Hepatocyte (in vitro differentiated cells): ENCODE data around the gene PPCDC. TPM values are rescaled to one million over a fixed set of nuclear protein-coding genes. Genes with fewer than 3 reads are reported as not detected.

Experiments used
- DNase-seq: peaks from one replicate; pipeline ENCODE4 v3.0.0-alpha.2; 2016; ENCODE audit warnings: low spot score
- H2AFZ ChIP-seq: fragments of 200-600 bp; sonication (generic); 2 replicates; pipeline ENCODE4 v1.6.0; 2016; ENCODE audit warnings: antibody characterized with exemption, mild to moderate bottlenecking
- H3K27ac ChIP-seq: fragments of 200-600 bp; sonication (generic); 2 replicates; pipeline ENCODE4 v1.5.1; 2016; ENCODE audit warnings: mild to moderate bottlenecking
- H3K27me3 ChIP-seq: fragments of 200-600 bp; sonication (generic); 2 replicates; pipeline ENCODE4 v1.6.1; 2016
- H3K36me3 ChIP-seq: fragments of 200-600 bp; sonication (generic); replicated peaks from 2 replicates; pipeline ENCODE4 v1.5.1; 2016; ENCODE audit warnings: low read depth; ENCODE audit not compliant: insufficient read depth
- H3K4me1 ChIP-seq: fragments of 200-600 bp; sonication (generic); 2 replicates; pipeline ENCODE4 v1.5.1; 2016; ENCODE audit warnings: mild to moderate bottlenecking, moderate library complexity; ENCODE audit not compliant: insufficient read depth
- H3K4me2 ChIP-seq: fragments of 200-600 bp; sonication (generic); 2 replicates; pipeline ENCODE4 v1.6.0; 2016
- H3K4me3 ChIP-seq: fragments of 200-600 bp; sonication (generic); 2 replicates; pipeline ENCODE4 v1.5.1; 2016; ENCODE audit warnings: mild to moderate bottlenecking
- H3K79me2 ChIP-seq: fragments of 200-600 bp; sonication (generic); 2 replicates; pipeline ENCODE4 v1.6.0; 2017; ENCODE audit warnings: mild to moderate bottlenecking
- H3K9me2 ChIP-seq: fragments of 200-600 bp; sonication (generic); replicated peaks from 2 replicates; pipeline ENCODE4 v1.6.0; 2017; ENCODE audit warnings: mild to moderate bottlenecking; ENCODE audit not compliant: insufficient read depth
- H3K9me3 ChIP-seq: fragments of 200-600 bp; sonication (generic); 2 replicates; pipeline ENCODE4 v1.5.1; 2016; ENCODE audit warnings: low read depth, mild to moderate bottlenecking
- H4K20me1 ChIP-seq: fragments of 200-600 bp; sonication (generic); 2 replicates; pipeline ENCODE4 v1.6.0; 2016; ENCODE audit warnings: mild to moderate bottlenecking; ENCODE audit not compliant: insufficient read depth, poor library complexity, severe bottlenecking
- EZH2 ChIP-seq: fragments of 200-600 bp; sonication (generic); IDR thresholded peaks from 2 replicates; pipeline ENCODE4 v1.6.1; 2016; ENCODE audit warnings: antibody characterized with exemption, mild to moderate bottlenecking, borderline replicate concordance
- EZH2phosphoT487 ChIP-seq: fragments of 200-600 bp; sonication (generic); IDR thresholded peaks from one replicate; pipeline ENCODE4 v1.6.1; 2018; ENCODE audit warnings: antibody characterized with exemption, mild to moderate bottlenecking, low read depth, moderate library complexity; ENCODE audit not compliant: unreplicated experiment, severe bottlenecking
- WGBS: methylation state at CpG from one replicate; pipeline ENCODE4 v1.1.6; 2016; ENCODE audit warnings: low lambda C conversion rate; ENCODE audit errors: missing lambda C conversion rate; 5-methylcytosine and 5-hydroxymethylcytosine counted together
- polyA plus RNA-seq: library from polyadenylated mRNA; unstranded; fragments of >200 nt; fragmentation: Nextera tagmentation; extraction: Ambion mirVana; gene quantifications from 2 replicates; pipeline ENCODE4 v1.2.1, GENCODE V29; 2016
- total RNA-seq: library from RNA; depleted of rRNA; stranded (reverse); fragments of >200 nt; gene quantifications from 2 replicates; pipeline ENCODE4 v1.2.3, GENCODE V29; 2014
- TF ChIP-seq, protein P1 (sequence below): fragments of 200-600 bp; sonication (generic); IDR thresholded peaks from 2 replicates; pipeline ENCODE4 v1.5.1; 2016; ENCODE audit warnings: antibody characterized with exemption, mild to moderate bottlenecking; ENCODE audit not compliant: poor library complexity

The PPCDC gene
- total and polyA plus RNA-seq, 2 experiments from 2014 or later = 16.4 to 21.1 TPM

DNA sequence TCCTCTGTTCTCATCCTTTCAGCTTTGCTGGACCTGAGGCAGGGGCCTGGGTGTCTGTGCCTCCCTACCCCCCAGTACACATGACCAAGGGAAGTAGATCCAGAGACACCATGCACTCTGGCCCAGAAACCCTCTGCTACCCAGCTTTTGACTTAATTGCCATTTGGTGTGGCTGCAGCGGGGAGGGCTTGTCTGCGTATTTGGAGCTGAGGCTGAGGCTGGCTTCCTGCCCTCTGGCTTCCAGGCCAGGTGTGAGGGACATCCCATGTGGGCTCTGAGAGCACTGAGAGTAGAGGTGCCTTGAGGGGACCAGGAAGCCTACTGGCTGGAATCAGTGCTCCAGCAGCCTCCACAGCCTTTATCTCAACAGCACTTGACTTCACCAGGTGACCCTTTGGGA, 26.9 kb downstream of the PPCDC start:
- Histone ChIP-seq H3K27me3 (no peaks in the 10 kb centered on the region), H4K20me1 (no peaks in the 10 kb centered on the region), H2AFZ (no peak overlapping the region), H3K79me2 (peaks cover 7% of the 10 kb centered on the region), H3K4me2 (no peak overlapping the region), H3K4me1 (peaks cover 33% of the 10 kb centered on the region), H3K9me3 (no peaks in the 10 kb centered on the region), H3K4me3 (no peak overlapping the region), H3K27ac (no peak overlapping the region), H3K36me3 (no peaks in the 10 kb centered on the region), H3K9me2 (no peaks in the 10 kb centered on the region)
- WGBS = 97% methylated on average over 2 of the region's 2 CpGs
- no peak for DNase-seq
- TF ChIP-seq, protein P1, sequence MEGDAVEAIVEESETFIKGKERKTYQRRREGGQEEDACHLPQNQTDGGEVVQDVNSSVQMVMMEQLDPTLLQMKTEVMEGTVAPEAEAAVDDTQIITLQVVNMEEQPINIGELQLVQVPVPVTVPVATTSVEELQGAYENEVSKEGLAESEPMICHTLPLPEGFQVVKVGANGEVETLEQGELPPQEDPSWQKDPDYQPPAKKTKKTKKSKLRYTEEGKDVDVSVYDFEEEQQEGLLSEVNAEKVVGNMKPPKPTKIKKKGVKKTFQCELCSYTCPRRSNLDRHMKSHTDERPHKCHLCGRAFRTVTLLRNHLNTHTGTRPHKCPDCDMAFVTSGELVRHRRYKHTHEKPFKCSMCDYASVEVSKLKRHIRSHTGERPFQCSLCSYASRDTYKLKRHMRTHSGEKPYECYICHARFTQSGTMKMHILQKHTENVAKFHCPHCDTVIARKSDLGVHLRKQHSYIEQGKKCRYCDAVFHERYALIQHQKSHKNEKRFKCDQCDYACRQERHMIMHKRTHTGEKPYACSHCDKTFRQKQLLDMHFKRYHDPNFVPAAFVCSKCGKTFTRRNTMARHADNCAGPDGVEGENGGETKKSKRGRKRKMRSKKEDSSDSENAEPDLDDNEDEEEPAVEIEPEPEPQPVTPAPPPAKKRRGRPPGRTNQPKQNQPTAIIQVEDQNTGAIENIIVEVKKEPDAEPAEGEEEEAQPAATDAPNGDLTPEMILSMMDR = no peak
- TF ChIP-seq EZH2 (no peak), EZH2phosphoT487 (no peak)

DNA sequence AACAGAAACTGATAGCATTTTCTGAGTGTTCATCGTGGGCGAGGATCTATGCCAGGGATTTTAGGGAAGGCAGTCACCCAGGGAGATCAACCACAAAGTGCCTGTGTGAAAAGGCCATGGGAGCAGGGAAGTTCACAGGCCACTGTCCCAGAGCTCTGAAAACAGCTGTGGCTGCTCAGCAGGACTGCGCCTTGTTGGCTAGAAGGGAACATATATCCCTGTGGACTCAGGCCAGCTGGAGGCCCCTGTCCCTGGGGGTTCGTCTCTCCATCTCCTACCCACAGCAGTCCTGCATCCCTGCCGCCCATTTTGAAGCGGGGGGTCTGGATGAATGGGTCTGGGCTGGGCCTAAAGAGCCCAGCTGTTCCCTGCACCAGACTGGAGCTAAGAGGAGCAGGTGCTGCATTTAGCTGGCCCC, 27.8 kb downstream of the PPCDC start:
- Histone ChIP-seq H2AFZ (no peak overlapping the region), H3K27ac (no peak overlapping the region), H3K4me2 (no peak overlapping the region), H3K79me2 (no peaks in the 10 kb centered on the region), H3K4me3 (no peak overlapping the region), H3K36me3 (no peaks in the 10 kb centered on the region), H3K9me3 (no peaks in the 10 kb centered on the region), H3K27me3 (no peaks in the 10 kb centered on the region), H3K4me1 (peaks cover 28% of the 10 kb centered on the region), H4K20me1 (no peaks in the 10 kb centered on the region), H3K9me2 (no peaks in the 10 kb centered on the region)
- DNase-seq = no peak
- WGBS = 89% methylated on average over 6 of the region's 6 CpGs
- TF ChIP-seq, protein P1 = no peak
- TF ChIP-seq EZH2 (no peak), EZH2phosphoT487 (no peak)

DNA sequence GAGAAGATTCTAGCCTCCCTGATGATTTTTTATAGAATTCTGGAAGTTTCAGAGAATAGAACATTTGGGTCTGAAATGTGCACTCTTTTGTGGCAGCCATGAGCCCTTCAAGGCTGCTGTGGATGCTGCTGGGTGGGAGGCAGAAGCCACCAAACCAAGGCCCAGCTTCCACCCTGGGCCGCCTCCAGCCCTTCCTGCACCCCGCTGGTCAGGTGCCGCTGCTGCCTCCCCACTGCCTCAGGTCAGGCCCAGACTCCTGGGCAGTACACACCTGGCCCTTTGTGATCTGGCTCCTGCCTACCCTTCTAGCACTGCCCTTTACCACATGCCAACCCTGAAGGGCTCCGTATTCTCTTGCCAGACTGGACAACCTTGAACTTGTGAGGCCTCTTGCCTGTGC, 28.3 kb downstream of the PPCDC start:
- peaks cover 23% of the 10 kb centered on the region for H3K4me1 ChIP-seq
- no peak for TF ChIP-seq EZH2
- TF ChIP-seq EZH2phosphoT487 = no peak
- TF ChIP-seq, protein P1 = no peak
- no peak overlapping the region for H2AFZ ChIP-seq
- no peaks in the 10 kb centered on the region for H3K9me3 ChIP-seq
- H3K36me3 ChIP-seq = no peaks in the 10 kb centered on the region
- H3K79me2 ChIP-seq = no peaks in the 10 kb centered on the region
- WGBS = 98% methylated on average over 4 of the region's 4 CpGs
- H3K27me3 ChIP-seq = no peaks in the 10 kb centered on the region
- H4K20me1 ChIP-seq = no peaks in the 10 kb centered on the region
- DNase-seq = no peak
- H3K4me3 ChIP-seq = no peak overlapping the region
- no peak overlapping the region for H3K27ac ChIP-seq
- H3K4me2 ChIP-seq = no peak overlapping the region
- H3K9me2 ChIP-seq = no peaks in the 10 kb centered on the region
